ENCODE results near the gene NUBPL.
A peak's percentile ranks its signal among the peaks of the same experiment; 100 is the strongest.

Gene NUBPL

GRCh38 chr14:31561155-31561846 is at the start of gene NUBPL:
Gene NUBPL, plus strand, starts transcription at chr14:31561404. Its CDS starts 36 bp downstream, at chr14:31561440.
- DNase-seq (ENCODE audit: low spot score) = peak; percentile 98
- Histone ChIP-seq H3K27ac (peak within 1 kb of the TSS; percentile 91), H3K4me3 (peak within 1 kb of the TSS; percentile 96)
- TF ChIP-seq, protein P1, sequence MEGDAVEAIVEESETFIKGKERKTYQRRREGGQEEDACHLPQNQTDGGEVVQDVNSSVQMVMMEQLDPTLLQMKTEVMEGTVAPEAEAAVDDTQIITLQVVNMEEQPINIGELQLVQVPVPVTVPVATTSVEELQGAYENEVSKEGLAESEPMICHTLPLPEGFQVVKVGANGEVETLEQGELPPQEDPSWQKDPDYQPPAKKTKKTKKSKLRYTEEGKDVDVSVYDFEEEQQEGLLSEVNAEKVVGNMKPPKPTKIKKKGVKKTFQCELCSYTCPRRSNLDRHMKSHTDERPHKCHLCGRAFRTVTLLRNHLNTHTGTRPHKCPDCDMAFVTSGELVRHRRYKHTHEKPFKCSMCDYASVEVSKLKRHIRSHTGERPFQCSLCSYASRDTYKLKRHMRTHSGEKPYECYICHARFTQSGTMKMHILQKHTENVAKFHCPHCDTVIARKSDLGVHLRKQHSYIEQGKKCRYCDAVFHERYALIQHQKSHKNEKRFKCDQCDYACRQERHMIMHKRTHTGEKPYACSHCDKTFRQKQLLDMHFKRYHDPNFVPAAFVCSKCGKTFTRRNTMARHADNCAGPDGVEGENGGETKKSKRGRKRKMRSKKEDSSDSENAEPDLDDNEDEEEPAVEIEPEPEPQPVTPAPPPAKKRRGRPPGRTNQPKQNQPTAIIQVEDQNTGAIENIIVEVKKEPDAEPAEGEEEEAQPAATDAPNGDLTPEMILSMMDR (IDR thresholded peaks at IDR 0.05) = no peak

- no peak overlapping the region for H3K4me3 ChIP-seq
- TF ChIP-seq, protein P1 (IDR thresholded peaks at IDR 0.05) = no peak
- H3K27ac ChIP-seq = no peak overlapping the region
- DNase-seq (ENCODE audit: low spot score) = no peak
These were observed 34.1 kb upstream of the NUBPL start for GRCh38 chr14:31527087-31527486.

- no peak for DNase-seq (ENCODE audit: low spot score)
- Histone ChIP-seq H3K27ac (no peak overlapping the region), H3K4me3 (no peak overlapping the region)
- TF ChIP-seq, protein P1 (IDR thresholded peaks at IDR 0.05) = no peak
These were observed 33.7 kb upstream of the NUBPL start for GRCh38 chr14:31527546-31527945.

- Histone ChIP-seq H3K4me3 (no peak overlapping the region), H3K27ac (no peak overlapping the region)
- TF ChIP-seq, protein P1 (IDR thresholded peaks at IDR 0.05) = no peak
- DNase-seq (ENCODE audit: low spot score) = no peak
These were observed 32.2 kb upstream of the NUBPL start for GRCh38 chr14:31529053-31529452.

GRCh38 chr14:31530136-31530535 is 31.1 kb upstream of the NUBPL start:
- no peak for DNase-seq (ENCODE audit: low spot score)
- Histone ChIP-seq H3K4me3 (no peak overlapping the region), H3K27ac (no peak overlapping the region)
- TF ChIP-seq, protein P1 (IDR thresholded peaks at IDR 0.05) = no peak

DNA sequence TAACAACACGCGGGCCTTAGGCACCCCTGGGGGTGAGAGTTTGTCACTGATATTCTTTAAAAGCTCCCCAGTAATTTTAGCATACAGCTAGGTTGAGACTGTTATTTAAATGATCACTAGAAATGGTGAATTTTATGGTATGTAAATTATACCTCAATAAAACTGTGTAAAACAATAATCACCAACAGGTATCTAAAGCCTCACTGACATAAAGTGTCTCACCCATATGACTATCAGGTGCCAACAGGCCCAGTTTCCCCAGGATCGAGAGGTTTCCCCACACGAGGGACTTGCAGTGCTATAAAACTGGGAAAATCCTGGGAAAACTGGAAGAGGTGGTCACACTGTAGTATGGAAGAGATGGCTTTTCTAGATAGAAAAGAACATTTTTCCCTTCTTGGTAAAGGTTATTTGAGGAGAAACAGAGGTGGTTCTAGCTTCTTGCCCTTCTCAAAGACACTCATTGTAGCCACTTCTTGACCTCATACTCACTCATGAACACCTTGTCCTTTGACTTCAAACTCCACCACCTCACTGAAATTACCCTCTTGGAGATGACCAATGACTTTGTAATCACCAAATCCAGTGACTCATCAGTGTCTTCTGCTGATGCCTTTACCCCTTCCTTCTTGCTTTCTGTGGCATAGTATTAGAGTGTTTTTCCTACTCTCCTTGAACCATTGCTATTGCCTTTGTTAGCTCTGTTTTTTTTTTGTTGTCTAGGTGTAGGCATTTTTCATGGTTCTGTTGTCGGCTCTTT is 24.8 kb upstream of the NUBPL start:
- TF ChIP-seq, protein P1 (IDR thresholded peaks at IDR 0.05) = no peak
- no peak for DNase-seq (ENCODE audit: low spot score)
- H3K27ac ChIP-seq = no peak overlapping the region
- no peak overlapping the region for H3K4me3 ChIP-seq

- DNase-seq (ENCODE audit: low spot score) = no peak
- TF ChIP-seq, protein P1 (IDR thresholded peaks at IDR 0.05) = no peak
- H3K4me3 ChIP-seq = no peak overlapping the region
- no peak overlapping the region for H3K27ac ChIP-seq
These were observed 19.5 kb upstream of the NUBPL start for GRCh38 chr14:31541702-31542101.
